GM21526 (cell line): ENCODE measurements around the gene CLOCK.

ENCODE experiments used
- ATAC-seq: cut with Tn5 transposase; IDR thresholded peaks from one replicate; pipeline ENCODE4 v1.9.1; 2021; ENCODE audit warnings: moderate library complexity; ENCODE audit not compliant: unreplicated experiment, low FRiP score

Gene CLOCK

DNA sequence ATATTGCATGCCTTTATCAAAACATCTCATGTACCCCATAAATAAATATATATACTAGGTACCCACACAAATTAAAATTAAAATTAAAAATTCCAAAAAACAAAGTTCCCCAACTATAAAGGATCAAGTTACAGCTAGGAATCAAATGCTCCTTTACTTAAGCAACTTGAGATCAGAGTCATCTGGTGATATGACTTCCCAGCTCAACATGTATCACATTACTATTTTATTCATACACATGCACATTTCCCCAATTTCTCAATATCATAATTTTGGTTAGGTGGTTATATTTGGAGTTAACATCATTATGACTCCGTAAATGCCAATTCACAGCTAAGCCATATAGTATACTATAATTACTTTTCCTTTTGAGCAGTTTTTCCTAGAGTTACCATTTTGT lies 60.9 kb downstream of the CLOCK start:
- ATAC-seq, result no peak

DNA sequence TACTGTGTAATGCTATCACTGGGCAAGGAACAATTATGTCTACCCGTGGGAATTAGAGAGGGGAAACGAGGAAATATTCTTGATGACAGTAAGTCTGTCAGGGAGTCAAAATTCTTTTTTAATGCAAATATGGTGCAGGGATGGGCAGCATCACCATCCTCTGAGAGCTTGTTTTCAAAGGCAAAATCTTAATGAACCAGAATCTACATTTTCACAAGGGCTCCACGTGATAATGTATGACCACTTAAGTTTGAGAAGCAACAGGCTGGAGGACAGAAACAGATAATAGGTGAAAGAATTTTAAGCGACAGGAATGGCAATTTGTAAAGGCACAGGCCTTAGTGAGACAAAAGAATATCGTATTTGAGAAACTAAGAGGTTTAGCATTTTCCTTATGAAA lies 63.4 kb downstream of the CLOCK start:
- ATAC-seq, result no peak

DNA sequence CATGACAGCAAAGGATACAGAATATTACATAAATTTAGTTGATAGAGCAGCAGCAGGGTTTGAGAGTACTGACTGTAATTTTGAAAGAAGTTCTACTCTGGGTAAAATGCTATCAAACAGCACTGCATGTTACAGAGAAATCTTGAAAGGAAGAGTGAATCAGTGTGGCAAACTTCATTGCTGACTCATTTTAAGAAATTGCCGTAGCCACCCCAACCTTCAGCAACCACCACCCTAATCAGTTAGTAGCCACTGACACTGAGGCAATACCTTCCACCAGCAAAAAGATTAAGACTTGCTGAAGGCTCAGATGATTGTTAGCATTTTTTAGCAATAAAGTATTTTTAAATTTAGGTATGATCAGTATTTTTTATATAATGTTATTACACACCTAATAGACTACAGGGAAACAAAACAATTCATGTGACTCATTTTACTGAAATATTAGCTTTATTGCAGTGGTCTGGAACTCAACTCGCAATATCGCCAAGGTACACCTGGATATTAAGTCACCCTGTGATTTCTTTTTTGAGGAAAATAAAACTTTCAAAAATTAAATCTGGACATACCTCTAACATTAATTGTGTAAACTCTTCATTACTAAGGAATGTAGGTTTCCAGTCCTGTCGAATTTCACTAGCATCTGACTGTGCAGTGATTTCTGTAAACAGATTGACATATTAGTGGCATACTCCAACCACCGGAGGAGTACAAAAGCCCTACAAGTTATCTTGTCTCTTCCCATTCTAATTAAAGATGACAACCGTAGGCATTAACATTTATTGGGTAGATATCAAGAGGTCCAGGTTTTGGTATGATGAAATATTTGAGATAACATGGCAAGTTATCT lies 71.1 kb downstream of the CLOCK start:
- no peak for ATAC-seq

DNA sequence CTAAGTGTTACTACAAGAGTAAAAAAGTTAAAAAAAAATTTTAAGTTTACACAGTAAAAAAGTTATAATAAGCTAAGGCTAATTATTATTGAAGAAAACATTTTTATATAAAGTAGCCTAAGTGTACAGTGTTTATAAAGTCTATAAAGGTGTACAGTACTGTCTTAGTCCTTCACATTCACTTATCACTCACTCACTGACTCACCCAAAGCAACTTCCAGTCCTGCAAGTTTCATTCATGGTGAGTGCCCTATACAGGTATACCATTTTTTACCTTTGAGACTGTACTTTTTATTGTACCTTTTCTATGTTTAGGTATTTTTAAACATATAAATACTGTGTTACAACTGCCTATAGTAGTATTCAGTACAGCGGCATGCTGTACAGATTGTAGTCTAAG lies 76.7 kb downstream of the CLOCK start:
- ATAC-seq, result no peak

DNA sequence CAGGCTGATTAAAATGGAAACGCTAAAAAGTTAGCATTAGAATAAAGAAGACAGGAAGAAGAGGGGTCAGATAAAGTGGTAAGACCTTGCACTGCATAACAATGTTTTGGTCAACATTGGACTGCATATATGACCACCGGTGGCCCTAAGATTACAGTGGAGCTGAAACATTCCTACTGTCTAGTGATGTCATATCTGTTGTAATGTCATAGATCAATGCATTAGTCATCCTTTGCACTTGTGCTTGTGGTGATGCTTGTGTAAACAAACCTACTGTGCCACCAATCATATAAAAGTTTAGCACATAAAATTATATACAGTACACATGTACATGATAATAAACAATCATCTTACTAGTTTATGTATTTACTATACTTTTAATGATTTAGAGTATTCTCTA lies 78.0 kb downstream of the CLOCK start:
- ATAC-seq, result no peak

DNA sequence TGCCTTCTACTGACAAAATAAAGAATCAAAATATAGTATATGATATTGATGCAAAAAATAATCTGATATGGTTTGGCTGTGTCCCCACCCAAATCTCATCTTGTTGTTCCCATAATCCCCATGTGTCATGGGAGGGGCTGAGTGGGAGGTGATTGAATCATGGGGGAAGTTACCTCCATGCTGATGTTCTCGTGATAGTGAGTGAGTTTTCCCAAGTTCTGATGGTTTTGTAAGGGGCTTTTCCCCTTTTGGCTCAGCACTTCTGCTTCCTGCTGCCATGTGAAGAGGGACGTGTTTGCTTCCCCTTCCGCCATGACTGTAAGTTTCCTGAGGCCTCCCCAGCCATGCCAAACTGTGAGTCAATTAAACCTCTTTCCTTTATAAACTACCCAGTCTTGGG lies 80.7 kb downstream of the CLOCK start:
- no peak for ATAC-seq

DNA sequence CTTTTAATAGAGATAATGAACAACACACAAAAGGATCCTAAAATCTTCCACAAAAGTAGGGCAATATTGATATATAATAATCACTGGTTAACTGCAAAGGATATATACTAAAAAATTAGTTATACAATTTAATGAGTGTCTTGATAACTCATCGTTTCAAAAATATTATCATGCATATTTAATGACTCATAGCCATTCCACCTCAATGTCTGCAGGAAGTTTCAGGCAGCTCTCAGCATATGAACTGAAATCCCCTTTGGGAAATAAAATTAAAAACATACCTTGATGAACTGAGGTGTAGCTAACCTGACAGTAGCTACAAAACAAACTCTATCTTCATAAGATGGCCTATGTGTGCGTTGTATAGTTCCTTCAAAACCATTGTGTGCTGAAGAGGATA lies 88.1 kb downstream of the CLOCK start:
- no peak for ATAC-seq

DNA sequence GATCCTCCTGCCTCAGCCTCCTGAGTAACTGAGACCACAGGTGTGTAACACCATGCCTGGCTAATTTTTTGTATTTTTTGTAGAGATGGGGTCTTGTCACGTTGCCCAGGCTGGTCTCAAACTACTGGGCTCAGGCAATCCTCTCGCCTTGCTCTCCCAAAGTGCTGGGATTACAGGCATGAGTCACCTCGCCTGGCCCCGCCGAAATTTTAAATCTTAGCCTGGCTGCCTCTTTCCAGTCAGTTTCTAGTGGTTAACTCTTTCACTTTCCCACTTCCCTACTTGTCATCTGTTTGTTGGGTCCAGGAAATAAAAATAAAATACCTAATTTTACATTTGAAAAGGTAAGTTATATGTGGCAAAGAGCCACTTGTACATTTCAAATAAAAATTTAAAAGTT lies 88.5 kb downstream of the CLOCK start:
- no peak for ATAC-seq

DNA sequence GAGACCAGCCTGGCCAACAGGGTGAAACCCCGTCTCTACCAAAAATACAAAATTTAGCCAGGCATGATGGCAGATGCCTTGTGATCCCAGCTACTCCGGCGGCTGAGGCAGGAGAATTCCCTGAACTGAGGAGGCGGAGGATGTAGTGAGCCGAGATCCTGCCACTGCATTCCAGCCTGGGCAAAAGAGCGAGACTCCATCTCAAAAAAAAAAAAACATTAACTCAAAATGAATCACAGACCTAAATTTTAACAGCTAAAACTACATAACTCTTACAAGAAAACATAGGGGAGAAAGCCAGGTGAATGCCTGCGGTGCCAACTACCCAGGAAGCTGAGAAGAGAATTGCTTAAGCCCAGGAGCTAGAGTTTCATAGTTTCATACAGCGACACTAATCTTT lies 96.1 kb downstream of the CLOCK start:
- ATAC-seq, result no peak

DNA sequence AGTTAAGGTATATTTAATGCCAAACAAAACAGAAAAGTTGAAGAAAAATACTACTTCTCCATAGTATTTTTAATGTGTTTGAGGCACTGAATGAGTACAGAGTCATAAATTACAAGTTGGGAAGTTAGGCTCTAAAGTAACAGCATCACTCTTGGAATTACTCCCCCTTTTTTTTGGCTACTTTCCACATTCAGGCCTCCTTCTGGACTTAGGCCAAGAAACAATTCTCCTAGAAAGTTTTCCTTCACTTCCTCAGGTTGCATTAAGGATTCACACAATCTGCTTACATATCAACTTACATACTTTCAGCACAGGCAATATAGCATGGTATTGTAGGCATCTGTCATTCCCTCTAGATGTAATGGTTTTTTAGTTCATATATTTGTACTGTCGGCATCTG lies 98.9 kb downstream of the CLOCK start:
- ATAC-seq, result no peak

DNA sequence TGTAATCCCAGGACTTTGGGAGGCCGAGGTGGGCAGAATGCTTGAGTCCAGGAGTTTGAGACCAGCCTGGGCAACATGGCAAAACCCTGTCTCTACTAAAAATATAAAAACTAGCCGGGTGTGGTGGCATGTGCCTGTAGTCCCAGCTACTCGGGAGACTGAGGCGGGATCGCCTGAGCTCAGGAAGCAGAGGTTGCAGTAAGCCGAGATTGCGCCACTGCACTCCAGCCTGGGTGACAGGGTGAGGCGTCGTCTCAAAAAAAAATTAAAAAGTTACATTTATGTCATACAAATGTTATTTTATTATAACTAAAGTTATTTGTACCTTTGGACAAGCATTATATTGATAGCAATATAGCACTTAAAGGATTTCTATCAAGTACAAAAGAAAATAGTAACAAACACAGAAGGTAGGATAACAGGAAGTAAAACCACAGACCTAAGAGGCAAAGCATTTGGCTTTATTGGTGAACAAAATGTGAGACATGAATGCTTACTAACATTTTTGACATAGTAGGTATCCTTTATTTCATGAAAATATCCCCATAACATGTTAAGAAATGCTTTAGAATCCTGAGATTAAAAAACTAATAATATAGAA lies 99.5 kb downstream of the CLOCK start:
- ATAC-seq, result no peak

DNA sequence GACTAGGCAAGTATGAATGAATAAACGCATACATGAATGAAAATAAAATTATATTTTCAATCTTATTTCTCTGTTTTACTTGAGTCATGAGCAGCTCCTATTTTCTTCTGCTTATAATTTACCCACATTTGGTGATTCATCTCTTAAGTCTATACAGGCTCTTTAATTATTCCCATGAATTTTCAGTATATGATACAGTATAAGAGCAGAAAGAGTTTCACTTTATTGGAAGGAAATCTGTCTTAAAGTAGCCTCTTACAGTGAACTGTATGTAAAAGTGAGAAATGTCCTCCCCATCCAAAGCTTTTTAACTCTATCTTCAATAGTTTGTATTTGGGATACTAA lies 100.2 kb downstream of the CLOCK start:
- ATAC-seq, result no peak

DNA sequence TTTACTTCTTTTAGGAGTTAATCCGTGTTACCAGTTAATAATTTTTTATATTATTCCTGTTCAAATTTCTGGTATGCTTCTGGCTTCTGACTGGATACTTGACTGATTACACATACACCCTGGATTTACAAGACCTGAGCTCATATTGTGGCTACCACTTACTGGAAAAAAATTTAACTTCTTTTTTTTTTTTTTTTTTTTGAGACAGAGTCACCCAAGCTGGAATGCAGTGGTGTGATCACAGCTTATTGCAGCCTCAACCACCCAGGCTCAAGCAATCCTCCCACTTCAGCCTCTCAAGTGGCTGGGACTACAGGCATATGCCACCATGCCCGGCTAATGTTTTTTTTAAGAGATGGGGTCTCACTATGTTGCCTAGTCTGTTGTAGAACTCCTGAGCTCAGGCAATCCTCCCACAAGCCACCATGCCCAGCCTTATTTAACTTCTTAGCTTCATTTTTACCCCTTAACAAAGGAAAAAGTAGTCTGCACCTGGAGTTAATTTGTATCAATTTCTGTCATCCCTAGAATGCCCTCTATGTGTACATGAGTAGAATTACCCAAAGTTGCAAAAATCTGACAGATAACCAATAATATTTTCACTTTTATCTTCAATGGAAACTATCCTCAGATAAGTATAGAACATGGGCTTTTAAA lies 100.7 kb downstream of the CLOCK start:
- no peak for ATAC-seq

DNA sequence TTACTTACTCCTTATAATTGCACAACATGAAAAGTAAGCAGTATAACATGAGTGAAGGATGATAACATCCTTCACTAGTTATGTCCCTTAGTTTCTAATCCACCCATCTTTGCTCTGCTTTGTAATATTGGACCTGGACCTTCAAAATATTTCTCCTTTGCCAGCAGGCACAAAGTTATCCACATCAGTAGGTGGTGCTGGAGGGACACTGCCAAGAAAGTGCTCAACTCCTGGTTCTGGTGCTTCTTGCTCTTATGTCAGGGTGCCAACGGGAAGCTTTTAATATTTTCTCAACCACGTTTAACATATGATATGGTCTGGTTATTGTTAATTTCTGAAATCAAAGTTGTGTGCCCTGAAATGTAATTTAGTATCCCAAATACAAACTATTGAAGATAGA lies 101.9 kb downstream of the CLOCK start:
- no peak for ATAC-seq

DNA sequence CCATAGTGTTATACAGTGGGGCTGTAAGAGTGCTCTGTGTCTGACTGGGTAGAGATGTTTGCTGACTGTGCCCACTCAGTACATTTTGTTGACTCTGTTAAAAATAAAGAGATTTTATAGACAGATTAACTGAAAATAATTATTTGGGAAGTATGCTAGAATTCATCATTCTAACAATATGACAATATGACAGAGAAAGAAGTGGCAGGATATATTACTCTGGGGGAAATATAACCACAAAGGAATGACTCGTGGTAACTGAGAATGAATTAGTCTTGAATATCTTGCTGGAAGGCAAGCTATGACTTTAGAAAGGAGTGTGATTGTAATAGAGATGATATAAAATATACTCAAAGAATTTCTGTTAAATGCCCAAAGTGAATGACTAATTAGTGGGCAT lies 104.2 kb downstream of the CLOCK start:
- no peak for ATAC-seq

DNA sequence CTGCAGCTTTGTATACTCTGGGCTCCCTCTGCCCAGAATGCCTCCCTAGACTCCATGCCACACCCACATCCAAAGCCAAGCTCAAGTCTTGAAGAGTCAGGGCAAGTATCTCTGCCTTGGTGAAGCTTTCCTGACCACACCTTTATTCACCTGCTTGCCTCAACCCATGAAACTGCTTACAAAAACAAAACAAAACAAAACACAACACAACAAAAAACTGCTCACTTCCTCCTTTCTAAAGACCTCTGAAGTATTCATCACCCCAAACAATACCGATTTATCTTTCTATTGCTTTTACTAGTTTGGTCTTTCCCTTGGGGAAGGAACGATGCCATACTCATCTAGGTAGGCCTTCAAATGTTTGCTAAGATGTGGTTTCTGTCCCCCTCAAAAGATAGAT lies 105.9 kb downstream of the CLOCK start:
- no peak for ATAC-seq

DNA sequence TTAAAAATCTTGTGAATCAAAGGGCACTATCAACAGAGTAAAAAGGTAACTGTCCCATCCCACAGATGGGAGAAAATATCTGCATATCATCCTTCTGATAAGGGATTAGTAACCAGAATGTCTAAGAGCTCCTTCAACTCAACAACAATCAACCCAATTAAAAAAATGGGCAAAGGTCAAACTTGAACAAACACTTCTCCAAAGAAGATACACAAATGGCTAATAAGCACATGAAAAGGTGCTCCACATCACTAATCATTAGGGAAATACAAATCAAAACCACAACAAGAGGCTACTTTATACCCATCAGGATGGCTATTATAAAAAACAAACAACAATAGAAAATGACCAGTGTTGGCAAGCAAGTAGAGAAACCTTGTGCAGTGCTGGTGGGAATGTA lies 107.7 kb downstream of the CLOCK start:
- ATAC-seq, result no peak

DNA sequence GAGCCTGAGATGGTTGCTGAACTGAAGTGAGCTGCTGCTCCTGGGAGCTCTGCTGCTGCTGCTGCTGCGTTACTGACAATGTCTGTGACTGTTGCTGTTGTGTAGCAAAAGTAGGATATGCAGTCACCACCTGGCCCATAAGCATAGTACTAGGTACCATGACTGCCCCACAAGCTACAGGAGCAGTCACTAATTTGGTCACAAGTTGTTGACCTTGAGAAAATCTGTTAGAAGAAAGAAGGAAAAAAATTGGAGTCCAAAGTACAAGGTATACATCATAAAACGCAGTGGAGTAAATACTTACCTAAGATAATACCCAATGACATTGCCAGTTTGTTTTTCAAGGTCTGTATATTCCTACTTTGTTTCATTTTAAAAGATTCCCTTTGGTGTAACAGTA lies 108.4 kb downstream of the CLOCK start:
- ATAC-seq, result no peak

DNA sequence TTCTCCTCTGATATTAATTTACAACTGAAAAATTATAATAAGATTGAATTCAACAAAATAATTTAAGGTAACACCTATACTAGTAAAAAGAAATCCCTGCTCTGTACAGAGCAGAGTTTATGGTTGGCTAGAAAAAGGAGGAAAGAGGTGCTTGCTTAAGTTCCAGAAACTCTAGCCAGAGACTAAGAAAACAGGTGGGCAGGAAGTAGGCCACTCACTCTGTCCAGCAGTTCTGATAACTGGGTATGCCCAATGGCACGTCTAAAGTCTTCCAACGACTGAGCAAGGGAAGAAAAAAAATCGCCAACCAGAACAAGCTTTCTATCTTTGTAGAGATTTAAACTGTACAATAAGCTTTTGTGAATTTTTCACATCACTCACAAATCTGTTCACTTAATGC lies 108.9 kb downstream of the CLOCK start:
- ATAC-seq, result no peak

DNA sequence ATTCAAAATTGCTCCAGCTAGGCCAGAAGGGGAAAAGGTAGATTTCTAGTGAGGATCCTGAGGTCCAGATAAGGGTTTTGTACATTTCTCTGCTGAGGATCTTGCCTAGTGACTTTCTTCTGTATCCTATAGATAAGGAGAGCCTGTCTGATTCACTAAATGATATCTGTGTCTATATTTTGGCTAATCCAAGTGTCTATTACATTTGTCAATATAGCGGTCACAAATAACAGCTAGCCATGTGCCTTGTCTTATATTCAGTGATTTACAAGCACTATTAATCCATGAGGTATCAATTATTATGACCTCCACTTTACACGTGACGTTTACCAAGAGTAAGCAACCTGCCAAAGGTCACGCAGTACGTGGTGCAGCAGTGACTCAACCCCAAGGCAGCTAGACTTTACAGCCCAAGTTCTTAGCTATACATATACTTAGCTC lies 109.3 kb downstream of the CLOCK start:
- no peak for ATAC-seq

DNA sequence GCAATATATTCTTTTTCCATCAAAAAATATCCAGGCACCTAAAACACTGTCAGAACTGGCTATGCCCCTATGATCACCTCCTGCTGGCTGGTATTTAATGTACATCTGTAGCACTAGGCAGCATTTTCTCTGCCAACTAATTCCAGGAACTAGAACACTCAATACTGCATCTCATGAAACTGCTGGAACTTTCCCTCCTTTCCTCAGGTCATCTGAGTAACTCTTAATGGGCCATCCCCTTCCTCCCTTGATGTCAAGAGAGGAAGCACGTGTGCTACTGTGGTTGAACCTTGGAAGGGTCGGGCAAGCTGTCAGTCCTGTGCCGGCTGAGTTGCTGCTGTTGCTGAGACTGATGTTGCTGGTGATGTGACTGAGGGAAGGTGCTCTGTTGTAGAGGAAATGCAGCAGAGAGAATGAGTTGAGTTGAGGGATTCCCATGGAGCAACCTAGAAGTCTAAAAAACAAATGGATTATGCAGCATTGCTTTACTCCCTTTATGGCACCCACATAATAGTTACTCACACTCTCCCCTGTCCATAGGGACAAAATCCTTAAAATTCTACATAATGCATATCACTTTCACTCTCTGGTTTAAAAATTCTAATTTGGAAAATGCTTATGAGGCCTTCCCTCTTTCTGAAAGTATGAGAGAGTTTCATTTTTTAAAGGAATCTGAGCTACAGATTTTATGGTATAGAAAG lies 111.4 kb downstream of the CLOCK start:
- ATAC-seq, result no peak
